Measurements from ENCODE around the gene RABGAP1L. TPM values are rescaled to one million over a fixed set of nuclear protein-coding genes. Genes with fewer than 3 reads are reported as not detected.

The RABGAP1L gene
- total RNA-seq, 6 donors from 2014 or later: 41.3 to 229 (median 85.3) TPM

DNA sequence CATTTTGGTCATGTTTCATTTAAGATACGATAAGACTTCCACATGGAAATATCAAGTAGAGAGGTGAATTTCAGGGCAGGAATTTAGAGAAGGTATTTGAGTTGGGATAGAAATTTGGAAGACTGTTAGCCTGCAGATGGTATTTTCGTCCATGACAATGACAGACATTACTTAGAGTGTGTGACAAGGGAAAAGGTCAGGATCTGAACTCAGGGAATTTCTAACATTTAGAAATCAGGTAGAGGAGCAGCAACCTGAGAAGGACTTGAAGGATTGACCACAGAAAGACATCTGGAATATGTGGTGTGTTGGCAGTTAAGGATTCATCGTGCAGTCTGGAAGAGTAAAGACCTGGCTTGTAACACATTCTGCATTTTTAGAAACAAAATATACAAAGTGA lies 57.9 kb downstream of the RABGAP1L start:
- Histone ChIP-seq H3K9me3 (no peaks in the 10 kb centered on the region), H3K27me3 (no peaks in the 10 kb centered on the region), H3K4me3 (no peak overlapping the region), H3K27ac (no peak overlapping the region), H3K4me1 (peaks cover 0 to 5% (median 0%) of the 10 kb centered on the region in 4 donors), H3K36me3 (peaks cover 0 to 12% (median 2%) of the 10 kb centered on the region in 4 donors)
- WGBS, 2 donors: 45 to 49% methylated on average over 3 of the region's 3 CpGs
- TF ChIP-seq, protein P1, sequence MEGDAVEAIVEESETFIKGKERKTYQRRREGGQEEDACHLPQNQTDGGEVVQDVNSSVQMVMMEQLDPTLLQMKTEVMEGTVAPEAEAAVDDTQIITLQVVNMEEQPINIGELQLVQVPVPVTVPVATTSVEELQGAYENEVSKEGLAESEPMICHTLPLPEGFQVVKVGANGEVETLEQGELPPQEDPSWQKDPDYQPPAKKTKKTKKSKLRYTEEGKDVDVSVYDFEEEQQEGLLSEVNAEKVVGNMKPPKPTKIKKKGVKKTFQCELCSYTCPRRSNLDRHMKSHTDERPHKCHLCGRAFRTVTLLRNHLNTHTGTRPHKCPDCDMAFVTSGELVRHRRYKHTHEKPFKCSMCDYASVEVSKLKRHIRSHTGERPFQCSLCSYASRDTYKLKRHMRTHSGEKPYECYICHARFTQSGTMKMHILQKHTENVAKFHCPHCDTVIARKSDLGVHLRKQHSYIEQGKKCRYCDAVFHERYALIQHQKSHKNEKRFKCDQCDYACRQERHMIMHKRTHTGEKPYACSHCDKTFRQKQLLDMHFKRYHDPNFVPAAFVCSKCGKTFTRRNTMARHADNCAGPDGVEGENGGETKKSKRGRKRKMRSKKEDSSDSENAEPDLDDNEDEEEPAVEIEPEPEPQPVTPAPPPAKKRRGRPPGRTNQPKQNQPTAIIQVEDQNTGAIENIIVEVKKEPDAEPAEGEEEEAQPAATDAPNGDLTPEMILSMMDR (IDR thresholded peaks at IDR 0.05): no peak
- no peak for TF ChIP-seq POLR2AphosphoS5 (IDR thresholded peaks at IDR 0.05)
- no peak for TF ChIP-seq POLR2A (IDR thresholded peaks at IDR 0.05)
- TF ChIP-seq EP300 (IDR thresholded peaks at IDR 0.05): no peak
- no peak for ATAC-seq (ENCODE audit: low FRiP score in 2 of 2)
- DNase-seq: no peak

DNA sequence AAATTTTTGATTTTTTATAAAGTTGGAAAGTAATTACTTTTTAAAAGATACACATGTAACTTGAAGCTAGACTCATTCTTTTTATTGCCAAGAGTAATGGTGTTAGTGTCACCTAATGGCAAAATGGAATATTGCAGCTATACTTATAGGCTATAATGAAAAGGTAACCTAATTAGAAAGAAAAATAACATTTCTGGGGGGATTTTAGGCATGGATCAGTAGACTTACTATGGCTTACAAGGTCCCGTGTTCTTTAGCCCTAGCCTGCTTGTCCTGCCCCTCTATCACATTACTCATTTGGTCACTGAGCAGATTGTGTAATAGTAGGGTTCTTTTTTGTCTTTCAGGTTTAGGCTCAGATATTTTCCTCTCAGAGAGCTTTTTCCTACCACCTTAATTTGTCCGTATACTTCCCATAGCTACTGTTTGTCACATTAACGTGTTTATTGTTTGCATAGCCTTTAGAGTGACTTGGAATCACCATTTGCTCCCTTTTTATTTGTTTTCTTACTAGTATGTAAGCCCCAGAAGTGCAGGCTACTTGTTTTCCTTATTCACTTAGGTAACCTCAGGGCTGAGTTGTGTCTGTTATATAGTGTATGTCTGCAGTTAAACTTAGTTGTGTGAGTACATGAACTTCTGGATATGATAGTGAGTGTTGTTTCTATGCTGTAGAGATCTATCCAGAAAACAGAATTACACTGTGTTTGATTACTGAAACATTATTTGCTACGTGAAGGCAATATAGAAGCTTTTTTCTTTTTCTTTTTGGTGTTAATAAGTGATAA lies 58.7 kb downstream of the RABGAP1L start:
- H3K36me3 ChIP-seq: peaks cover 0 to 17% (median 2%) of the 10 kb centered on the region in 4 donors
- 41 to 48% methylated on average over 4 of the region's 4 CpGs for WGBS, 2 donors
- no peak overlapping the region for H3K27ac ChIP-seq
- H3K4me1 ChIP-seq: peaks cover 0 to 5% (median 0%) of the 10 kb centered on the region in 4 donors
- H3K27me3 ChIP-seq: no peaks in the 10 kb centered on the region
- peak in 1 of 2 donors; percentile 70 for ATAC-seq (ENCODE audit: low FRiP score in 2 of 2)
- no peak overlapping the region for H3K4me3 ChIP-seq
- no peak for DNase-seq
- no peak for TF ChIP-seq EP300 (IDR thresholded peaks at IDR 0.05)
- TF ChIP-seq, protein P1 (IDR thresholded peaks at IDR 0.05): peak in 5 of 6 experiments; percentile 61 to 68 (median 66)
- H3K9me3 ChIP-seq: no peaks in the 10 kb centered on the region

- TF ChIP-seq EP300 (IDR thresholded peaks at IDR 0.05) (no peak), POLR2A (IDR thresholded peaks at IDR 0.05) (no peak), POLR2AphosphoS5 (IDR thresholded peaks at IDR 0.05) (no peak)
- TF ChIP-seq, protein P1 (IDR thresholded peaks at IDR 0.05): no peak
Observed at GRCh38 chr1:174218983-174219382, 59.7 kb downstream of the RABGAP1L start.

DNA sequence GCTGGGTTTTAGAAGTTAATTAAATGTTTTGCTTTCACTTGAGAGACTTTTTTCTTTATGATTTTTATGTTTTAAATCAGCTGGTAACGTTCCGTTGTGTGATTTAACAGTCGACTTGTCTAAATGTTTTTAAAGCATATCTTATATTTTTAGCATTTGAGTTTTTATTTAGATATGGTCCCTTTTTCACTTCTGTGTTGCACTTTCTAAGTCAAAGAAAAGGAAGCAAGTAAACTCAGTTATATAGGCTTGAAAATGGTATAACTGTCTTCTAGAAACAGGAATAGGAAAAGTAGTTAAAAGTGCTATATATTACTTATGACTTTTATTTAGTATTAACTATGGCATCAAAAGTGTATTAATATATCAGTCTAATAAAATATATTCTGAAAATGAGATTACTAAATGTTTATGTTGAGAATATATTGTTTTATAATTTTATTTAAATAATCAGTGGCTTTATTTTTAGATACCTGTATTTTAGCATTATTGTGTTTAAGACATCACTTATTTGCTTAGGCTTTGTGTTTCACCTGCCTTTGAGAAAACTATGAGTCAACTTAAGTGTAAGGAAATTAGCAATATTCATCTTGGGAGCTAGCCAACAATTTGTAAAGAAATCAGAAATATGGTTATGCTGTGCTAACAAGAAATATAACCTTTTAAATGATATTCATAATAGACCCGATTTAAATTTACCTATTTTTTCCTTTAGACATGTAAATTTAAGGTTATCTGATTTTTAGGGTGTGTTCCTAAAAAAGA lies 60.5 kb downstream of the RABGAP1L start:
- no peaks in the 10 kb centered on the region for H3K27me3 ChIP-seq
- WGBS, 2 donors: 85 to 89% methylated on average over 4 of the region's 4 CpGs
- TF ChIP-seq EP300 (IDR thresholded peaks at IDR 0.05): no peak
- no peak for TF ChIP-seq POLR2AphosphoS5 (IDR thresholded peaks at IDR 0.05)
- TF ChIP-seq POLR2A (IDR thresholded peaks at IDR 0.05): no peak
- TF ChIP-seq, protein P1 (IDR thresholded peaks at IDR 0.05): no peak

More at GRCh38 chr1:174218983-174219382, 59.7 kb downstream of the RABGAP1L start:
- Histone ChIP-seq H3K36me3 (peaks cover 0 to 17% (median 2%) of the 10 kb centered on the region in 4 donors), H3K27me3 (no peaks in the 10 kb centered on the region), H3K4me3 (no peak overlapping the region), H3K27ac (no peak overlapping the region), H3K9me3 (no peaks in the 10 kb centered on the region), H3K4me1 (peaks cover 0 to 5% (median 0%) of the 10 kb centered on the region in 4 donors)
- ATAC-seq (ENCODE audit: low FRiP score in 2 of 2) (no peak), DNase-seq (no peak)

More for the DNA sequence above, 60.5 kb downstream of the RABGAP1L start:
- no peak for DNase-seq
- peaks cover 0 to 21% (median 2%) of the 10 kb centered on the region in 4 donors for H3K36me3 ChIP-seq
- H3K27ac ChIP-seq: no peak overlapping the region
- peaks cover 0 to 5% (median 0%) of the 10 kb centered on the region in 4 donors for H3K4me1 ChIP-seq
- H3K4me3 ChIP-seq: no peak overlapping the region
- H3K9me3 ChIP-seq: no peaks in the 10 kb centered on the region
- ATAC-seq (ENCODE audit: low FRiP score in 2 of 2): no peak
